Activated T-cell treated with anti-CD3 and anti-CD28 coated beads for 4 hours (primary cell): ENCODE data around the gene NFKBIA.
"Not testable (repeated sequence)": the region's sequence is repeated elsewhere in the genome, so short reads cannot be mapped to it uniquely, and the experiment has no call there.

ENCODE experiments used
- DNase-seq: peaks from one replicate; pipeline ENCODE4 v3.0.0-alpha.2; 2020

The NFKBIA gene

GRCh38 chr14:35366521-35366976 lies 38.0 kb downstream of the NFKBIA start:
- DNase-seq = no peak

DNA sequence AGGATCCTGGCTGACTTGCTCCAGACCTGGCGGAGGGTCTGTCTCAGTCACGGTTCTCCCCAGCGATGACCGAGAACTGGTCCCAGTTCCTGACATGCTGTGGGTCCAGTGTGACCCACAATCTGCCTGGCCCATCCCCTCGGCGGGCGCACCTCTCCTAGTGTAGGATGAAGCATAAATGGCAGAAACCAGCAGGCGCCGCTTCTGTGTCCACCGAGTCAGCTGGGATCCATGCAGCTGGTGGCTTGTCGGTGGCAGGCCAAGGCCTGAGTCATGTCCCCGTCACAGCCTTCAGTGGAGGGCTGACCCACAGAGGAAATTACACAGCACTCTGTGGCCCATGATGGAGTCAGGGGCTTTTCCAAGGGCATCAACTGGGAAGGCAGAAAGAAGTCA lies 38.5 kb downstream of the NFKBIA start:
- DNase-seq = no peak

GRCh38 chr14:35365130-35366055 lies 39.2 kb downstream of the NFKBIA start:
- peak; percentile 54 for DNase-seq

DNA sequence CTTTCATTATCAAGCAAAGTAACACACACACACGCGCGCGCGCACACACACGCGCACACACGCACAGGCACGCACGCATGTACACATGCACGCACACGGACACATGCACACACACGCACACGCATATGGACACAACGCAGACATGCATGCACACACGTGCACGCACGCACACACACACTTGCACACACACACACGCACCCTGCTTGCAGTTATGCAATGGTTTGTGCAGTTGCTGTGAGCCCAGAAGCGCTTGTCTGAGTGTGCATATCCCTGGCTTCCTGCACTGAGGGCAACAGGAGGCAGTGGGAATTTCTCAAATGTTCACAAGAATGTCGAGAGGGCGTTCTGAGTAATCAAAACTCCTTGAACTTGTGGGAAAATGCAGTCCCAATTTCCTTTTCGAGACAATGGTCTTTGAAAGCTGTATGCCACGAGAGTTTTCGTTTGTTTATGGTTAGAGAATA lies 41.6 kb downstream of the NFKBIA start:
- no peak for DNase-seq

- DNase-seq = no peak
Measured at GRCh38 chr14:35362450-35362849, 42.1 kb downstream of the NFKBIA start.

- no peak for DNase-seq
Measured at GRCh38 chr14:35361141-35361480, 43.4 kb downstream of the NFKBIA start.

DNA sequence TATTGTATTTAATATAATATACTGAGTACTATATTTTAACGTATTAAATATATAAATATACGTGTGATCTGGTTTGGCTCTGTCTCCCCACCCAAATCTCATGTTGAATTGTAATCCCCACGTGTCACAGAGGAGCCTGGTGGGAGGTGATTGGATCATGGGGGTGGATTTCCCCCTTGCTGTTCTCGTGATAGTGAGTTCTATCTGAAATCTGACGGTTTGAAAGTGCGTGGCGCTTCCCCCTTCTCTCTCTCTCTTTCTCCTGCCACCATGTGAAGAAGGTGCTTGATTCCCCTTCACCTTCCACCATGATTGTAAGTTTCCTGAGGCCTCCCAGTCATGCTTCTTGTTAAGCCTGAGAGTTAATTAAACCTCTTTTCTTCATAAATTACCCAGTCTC lies 44.9 kb downstream of the NFKBIA start:
- not testable (repeated sequence) for DNase-seq

DNA sequence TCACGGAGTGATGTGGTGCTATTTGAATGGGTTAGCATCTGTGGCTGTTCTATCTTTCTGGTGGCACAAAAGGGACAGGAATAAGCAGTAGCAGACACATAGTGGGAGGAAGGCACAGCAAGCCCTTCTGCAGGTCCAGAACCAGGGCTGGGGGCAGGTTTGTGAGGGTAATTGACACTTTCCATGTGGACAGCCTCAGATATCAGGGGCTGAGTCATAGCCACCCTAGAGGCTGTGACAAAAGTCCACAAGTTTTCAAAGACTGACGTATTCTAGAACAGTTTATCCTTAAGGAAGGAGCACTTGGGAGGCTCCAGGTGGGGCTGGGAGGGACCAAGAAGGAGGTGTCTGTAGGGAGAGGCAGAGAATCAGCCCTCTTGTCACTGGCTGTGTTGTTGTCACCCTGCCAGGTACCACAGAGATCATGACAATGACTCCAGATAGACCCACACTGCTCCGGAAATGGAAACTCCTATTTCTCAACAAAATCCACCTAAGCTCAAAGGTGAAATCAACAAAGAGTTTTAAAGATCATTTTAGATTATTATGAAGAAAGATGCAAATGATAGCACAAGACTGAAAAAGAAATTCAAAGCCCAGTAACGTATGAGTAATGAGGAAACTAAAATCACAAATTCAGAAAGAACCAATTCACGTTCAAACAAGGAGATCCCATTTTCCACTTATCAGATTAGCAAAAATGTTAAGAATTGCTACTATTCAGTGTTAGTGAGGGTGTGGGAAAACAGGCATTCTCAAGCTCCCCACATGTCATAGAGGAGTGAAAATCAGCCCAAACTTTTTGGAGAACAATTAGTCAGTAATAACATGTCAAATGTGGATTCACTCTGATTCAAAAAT lies 48.3 kb downstream of the NFKBIA start:
- no peak for DNase-seq

GRCh38 chr14:35355235-35355634 lies 49.3 kb downstream of the NFKBIA start:
- not testable (repeated sequence) for DNase-seq

GRCh38 chr14:35353409-35354172 lies 51.0 kb downstream of the NFKBIA start:
- DNase-seq = no peak

GRCh38 chr14:35352274-35353233 lies 52.0 kb downstream of the NFKBIA start:
- DNase-seq = no peak

- DNase-seq = no peak
Measured at GRCh38 chr14:35351897-35352273, 52.7 kb downstream of the NFKBIA start.
